MCF 10A (cell line): ENCODE data around the gene ABAT. TPM values are rescaled to one million over a fixed set of nuclear protein-coding genes. Genes with fewer than 3 reads are reported as not detected.

Experiments used
- BruUV-seq: library from RNA; stranded (reverse); fragments of 400-500 nt; replicated peaks from 2 replicates; lab custom pipeline; 2021; lab: Mats Ljungman, UMichigan
- CTCF ChIA-PET: fragments of 300-600 bp; sonication (Branson Sonifier 250); formaldehyde crosslinking; extraction: SDS; loops from one replicate; lab custom pipeline; 2021; ENCODE audit warnings: antibody characterized with exemption, inconsistent platforms; lab: Yijun Ruan, JAX
- POLR2A ChIA-PET: fragments of 300-600, 350-650 bp; sonication (Branson Sonifier 250); formaldehyde crosslinking; extraction: SDS; loops from one replicate; lab custom pipeline; 2020; ENCODE audit warnings: antibody characterized with exemption, inconsistent platforms; lab: Yijun Ruan, JAX
- DNase-seq: peaks from one replicate; pipeline ENCODE4 v3.0.0-alpha.2; 2018; ENCODE audit not compliant: unreplicated experiment
- H3K27ac Mint-ChIP-seq: one replicate; pipeline ENCODE4 v1.8.0; 2022; ENCODE audit warnings: mild to moderate bottlenecking, low read depth, mixed read lengths; ENCODE audit not compliant: unreplicated experiment
- H3K27me3 Mint-ChIP-seq: one replicate; pipeline ENCODE4 v1.8.0; 2022; ENCODE audit warnings: mixed read lengths; ENCODE audit not compliant: insufficient read depth, unreplicated experiment
- H3K36me3 Mint-ChIP-seq: one replicate; pipeline ENCODE4 v1.8.0; 2022; ENCODE audit warnings: mild to moderate bottlenecking, moderate library complexity, mixed read lengths; ENCODE audit not compliant: insufficient read depth, unreplicated experiment
- H3K4me1 Mint-ChIP-seq: one replicate; pipeline ENCODE4 v1.8.0; 2022; ENCODE audit warnings: mixed read lengths; ENCODE audit not compliant: insufficient read depth, unreplicated experiment
- H3K4me3 Mint-ChIP-seq: one replicate; pipeline ENCODE4 v1.8.0; 2022; ENCODE audit warnings: mild to moderate bottlenecking, moderate library complexity, mixed read lengths; ENCODE audit not compliant: unreplicated experiment
- H3K9me3 Mint-ChIP-seq: one replicate; pipeline ENCODE4 v1.8.0; 2022; ENCODE audit warnings: mixed read lengths; ENCODE audit not compliant: unreplicated experiment
- intact Hi-C: fragments of 100-400 bp; cut with micrococcal nuclease; formaldehyde crosslinking; loops from 2 replicates; pipeline ENCODE4 v1.14.1; 2022
- total RNA-seq: library from RNA; stranded (reverse); gene quantifications from 2 replicates; pipeline ENCODE4 v1.2.3, GENCODE V29; 2022
- TF ChIP-seq, protein P1 (sequence below): fragments of 200-600 bp; IDR thresholded peaks from one replicate; pipeline ENCODE4 v1.8.0; 2022; ENCODE audit warnings: antibody characterized with exemption, mild to moderate bottlenecking; ENCODE audit not compliant: unreplicated experiment

ABAT gene
- total RNA-seq, 1 experiment from 2014 or later, result 3.0 TPM

DNA sequence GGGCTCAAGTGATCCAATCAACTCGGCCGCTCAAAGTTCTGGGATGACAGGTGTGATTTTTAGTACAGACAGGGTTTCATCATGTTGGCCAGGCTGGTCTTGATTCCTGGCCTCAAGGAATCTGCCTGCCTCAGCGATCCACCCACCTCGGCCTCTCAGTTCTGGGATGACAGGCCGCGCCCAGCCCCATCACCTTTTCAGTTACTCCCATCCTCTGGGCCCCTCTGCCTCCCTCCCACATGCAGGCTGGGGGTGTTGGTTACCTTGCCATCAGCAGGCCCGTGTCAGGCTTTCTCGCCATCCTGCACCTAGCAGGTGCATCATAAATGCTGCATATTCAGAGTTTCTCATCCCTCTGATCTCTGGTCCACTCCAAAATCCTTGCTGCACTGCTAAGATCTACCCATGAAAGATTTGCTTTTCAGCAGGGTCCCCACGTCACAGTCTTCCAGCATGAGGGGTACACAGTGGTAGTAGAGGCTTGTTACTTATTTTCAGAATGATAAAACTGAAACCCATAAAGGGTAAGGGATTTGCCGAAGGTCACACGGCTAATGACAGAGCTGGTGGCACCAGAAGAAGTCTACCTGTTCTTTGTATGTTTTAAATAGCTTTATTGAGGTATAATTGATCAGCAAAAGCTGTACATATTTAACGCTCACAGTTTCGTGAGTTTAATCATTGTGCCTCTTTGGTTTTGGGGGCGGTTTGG, 139.8 kb downstream of the ABAT start:
- H3K4me3 Mint-ChIP-seq, result no peak overlapping the region
- H3K9me3 Mint-ChIP-seq, result no peaks in the 10 kb centered on the region
- TF ChIP-seq, protein P1, sequence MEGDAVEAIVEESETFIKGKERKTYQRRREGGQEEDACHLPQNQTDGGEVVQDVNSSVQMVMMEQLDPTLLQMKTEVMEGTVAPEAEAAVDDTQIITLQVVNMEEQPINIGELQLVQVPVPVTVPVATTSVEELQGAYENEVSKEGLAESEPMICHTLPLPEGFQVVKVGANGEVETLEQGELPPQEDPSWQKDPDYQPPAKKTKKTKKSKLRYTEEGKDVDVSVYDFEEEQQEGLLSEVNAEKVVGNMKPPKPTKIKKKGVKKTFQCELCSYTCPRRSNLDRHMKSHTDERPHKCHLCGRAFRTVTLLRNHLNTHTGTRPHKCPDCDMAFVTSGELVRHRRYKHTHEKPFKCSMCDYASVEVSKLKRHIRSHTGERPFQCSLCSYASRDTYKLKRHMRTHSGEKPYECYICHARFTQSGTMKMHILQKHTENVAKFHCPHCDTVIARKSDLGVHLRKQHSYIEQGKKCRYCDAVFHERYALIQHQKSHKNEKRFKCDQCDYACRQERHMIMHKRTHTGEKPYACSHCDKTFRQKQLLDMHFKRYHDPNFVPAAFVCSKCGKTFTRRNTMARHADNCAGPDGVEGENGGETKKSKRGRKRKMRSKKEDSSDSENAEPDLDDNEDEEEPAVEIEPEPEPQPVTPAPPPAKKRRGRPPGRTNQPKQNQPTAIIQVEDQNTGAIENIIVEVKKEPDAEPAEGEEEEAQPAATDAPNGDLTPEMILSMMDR, result no peak
- peaks cover 96% of the 10 kb centered on the region for H3K36me3 Mint-ChIP-seq
- H3K27ac Mint-ChIP-seq, result no peak overlapping the region
- ChIA-PET CTCF (no interaction called here), POLR2A (no interaction called here)
- no TSS peak for BruUV-seq
- intact Hi-C loops, result no loop called here
- H3K4me1 Mint-ChIP-seq, result no peaks in the 10 kb centered on the region
- no peaks in the 10 kb centered on the region for H3K27me3 Mint-ChIP-seq
- no peak for DNase-seq

DNA sequence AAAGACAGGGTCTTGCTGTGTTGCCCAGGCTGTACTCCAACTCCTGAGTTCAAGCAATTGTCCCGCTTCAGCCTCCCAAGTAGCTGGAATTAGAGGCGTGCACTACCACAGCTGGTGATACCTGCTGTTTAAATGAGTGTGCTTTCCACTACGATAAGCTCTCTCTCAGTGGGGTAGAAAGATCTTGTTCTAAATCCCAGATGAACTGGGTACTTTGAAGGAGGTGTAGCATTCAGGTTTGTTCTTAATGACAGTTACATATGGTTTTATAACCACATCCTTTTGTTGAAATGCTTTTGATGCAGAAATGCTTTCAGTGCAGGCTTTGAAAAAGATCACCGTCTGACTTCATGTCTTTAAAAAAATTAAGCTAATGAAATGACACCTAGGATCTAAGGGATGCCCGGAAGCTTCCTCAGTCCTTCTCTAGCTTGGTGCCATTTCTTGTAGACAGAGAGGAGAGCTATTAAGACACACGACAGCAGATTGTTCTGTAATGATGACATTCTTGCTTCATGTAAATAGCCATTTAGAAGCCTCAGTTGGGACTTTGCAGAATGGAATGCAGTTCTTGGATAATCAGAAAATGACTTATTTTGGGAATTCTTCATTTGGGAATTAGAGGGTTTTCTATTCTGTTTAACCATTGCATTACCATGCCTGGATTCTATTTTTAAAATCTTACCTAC, 142.7 kb downstream of the ABAT start:
- Mint-ChIP-seq H3K27me3 (no peaks in the 10 kb centered on the region), H3K4me1 (no peaks in the 10 kb centered on the region), H3K36me3 (peaks cover 95% of the 10 kb centered on the region), H3K9me3 (no peaks in the 10 kb centered on the region), H3K27ac (no peak overlapping the region), H3K4me3 (no peak overlapping the region)
- ChIA-PET POLR2A (interaction anchor here (0.7 to 1.6 kb wide), 3 partner anchors 9 to 42 kb away, joined by 3 read pairs; no protein-coding TSS in a partner anchor), CTCF (interaction anchor here (0.6 to 1.5 kb wide), 4 partner anchors 9 to 1708 kb away, joined by 3 to 5 read pairs (median 4); no protein-coding TSS in a partner anchor)
- intact Hi-C loops, result no loop called here
- TF ChIP-seq, protein P1, result no peak
- DNase-seq, result no peak
- BruUV-seq, result no TSS peak

DNA sequence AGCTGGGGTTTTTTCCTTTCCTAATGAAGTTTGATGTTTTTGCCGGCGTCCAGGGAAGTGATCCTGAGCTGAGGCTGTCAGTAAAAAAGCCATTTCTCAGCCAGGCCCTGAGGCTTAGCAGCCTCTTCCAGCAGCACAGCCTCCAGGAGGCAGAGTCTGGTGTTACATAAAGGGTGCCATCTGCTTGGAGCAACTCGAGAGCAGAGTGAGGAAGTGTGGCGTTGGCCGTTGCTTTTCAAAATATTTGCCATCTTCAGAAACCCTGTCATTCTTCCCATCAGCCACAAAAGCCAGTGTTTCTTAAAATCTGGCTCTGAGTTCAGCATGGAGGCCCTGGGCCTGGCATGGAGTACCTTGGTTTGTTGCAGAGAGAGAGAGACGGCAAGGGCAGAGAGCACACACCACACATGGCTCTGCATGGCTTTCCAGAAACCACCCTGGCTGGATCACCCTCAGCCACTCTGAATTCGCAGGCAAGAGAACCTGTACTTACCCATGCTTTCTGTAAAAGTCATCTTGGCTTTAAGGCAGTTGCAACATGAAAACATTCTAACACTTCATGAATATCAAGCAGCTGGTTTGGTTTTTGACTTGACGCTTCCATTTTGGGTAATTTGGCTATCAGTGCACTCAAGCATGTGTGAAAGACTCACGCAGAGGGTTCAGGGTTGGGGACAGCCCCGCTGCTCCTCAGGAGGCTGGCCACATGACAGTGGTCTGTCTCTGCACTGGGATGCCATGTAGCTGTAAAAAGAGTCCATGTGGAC, 144.3 kb downstream of the ABAT start:
- intact Hi-C loops, result no loop called here
- Mint-ChIP-seq H3K27me3 (no peaks in the 10 kb centered on the region), H3K9me3 (no peaks in the 10 kb centered on the region), H3K4me1 (no peaks in the 10 kb centered on the region), H3K27ac (no peak overlapping the region), H3K36me3 (peaks cover 95% of the 10 kb centered on the region), H3K4me3 (no peak overlapping the region)
- no peak for DNase-seq
- BruUV-seq, result no TSS peak
- POLR2A ChIA-PET, result interaction anchor here (1.5 kb wide), 1 partner anchor 9 kb away, joined by 3 read pairs; no protein-coding TSS in a partner anchor
- CTCF ChIA-PET, result interaction anchor here (0.6 to 1.6 kb wide), 3 partner anchors 9 to 14 kb away, joined by 3 to 6 read pairs (median 4); no protein-coding TSS in a partner anchor
- TF ChIP-seq, protein P1, result no peak
